ENCODE results near the gene ARHGAP15. TPM values are rescaled to one million over a fixed set of nuclear protein-coding genes. Genes with fewer than 3 reads are reported as not detected.

Gene ARHGAP15
- total RNA-seq, 1 donor from 2014 or later, result 7.0 TPM

DNA sequence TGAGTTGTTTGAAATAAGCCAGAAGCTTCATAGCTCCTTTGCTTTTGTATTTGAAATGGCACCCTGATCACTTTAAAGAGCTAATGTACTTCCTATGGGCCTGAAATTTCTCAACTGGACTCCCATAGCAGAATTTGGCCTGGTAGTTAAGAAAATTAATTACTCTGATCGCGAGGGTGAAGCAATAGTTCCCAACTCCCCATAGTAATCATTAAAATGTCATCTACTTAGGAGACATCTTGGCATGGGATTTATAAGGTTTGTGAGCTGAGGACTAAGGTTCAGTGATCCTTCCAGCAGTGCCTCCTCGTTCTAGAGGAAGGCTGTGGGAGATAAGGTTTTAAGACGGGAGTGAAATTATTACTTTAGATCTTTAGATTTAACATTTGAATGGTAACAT is 581.0 kb downstream of the ARHGAP15 start:
- H3K27ac ChIP-seq (replicated peaks), result no peak overlapping the region

DNA sequence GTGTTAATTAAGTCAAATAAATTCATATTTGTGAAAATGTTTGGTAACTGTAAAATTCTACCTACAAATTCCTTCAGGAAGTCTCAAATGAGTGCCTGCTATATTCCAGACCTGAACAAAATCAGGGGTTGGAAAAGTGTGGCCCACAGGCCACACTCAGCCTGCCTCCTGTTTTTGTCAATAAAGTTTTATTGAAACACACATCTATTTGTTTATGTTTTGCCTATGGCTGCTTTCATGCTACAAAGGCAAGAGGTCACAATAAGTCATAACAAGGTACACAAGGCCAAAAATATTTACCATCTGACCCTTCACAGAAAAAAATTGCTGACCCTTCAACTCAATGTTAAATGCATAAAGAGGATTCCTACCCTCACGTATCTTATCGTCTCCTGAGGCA is 581.7 kb downstream of the ARHGAP15 start:
- TF ChIP-seq, protein P1, sequence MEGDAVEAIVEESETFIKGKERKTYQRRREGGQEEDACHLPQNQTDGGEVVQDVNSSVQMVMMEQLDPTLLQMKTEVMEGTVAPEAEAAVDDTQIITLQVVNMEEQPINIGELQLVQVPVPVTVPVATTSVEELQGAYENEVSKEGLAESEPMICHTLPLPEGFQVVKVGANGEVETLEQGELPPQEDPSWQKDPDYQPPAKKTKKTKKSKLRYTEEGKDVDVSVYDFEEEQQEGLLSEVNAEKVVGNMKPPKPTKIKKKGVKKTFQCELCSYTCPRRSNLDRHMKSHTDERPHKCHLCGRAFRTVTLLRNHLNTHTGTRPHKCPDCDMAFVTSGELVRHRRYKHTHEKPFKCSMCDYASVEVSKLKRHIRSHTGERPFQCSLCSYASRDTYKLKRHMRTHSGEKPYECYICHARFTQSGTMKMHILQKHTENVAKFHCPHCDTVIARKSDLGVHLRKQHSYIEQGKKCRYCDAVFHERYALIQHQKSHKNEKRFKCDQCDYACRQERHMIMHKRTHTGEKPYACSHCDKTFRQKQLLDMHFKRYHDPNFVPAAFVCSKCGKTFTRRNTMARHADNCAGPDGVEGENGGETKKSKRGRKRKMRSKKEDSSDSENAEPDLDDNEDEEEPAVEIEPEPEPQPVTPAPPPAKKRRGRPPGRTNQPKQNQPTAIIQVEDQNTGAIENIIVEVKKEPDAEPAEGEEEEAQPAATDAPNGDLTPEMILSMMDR (IDR thresholded peaks at IDR 0.05; ENCODE audit: borderline replicate concordance), result no peak
- Histone ChIP-seq H3K9me3 (replicated peaks) (peaks cover 8% of the 10 kb centered on the region), H3K27ac (replicated peaks) (no peak overlapping the region), H3K4me3 (no peak overlapping the region), H3K4me1 (no peaks in the 10 kb centered on the region), H3K27me3 (ENCODE audit: low read depth) (no peaks in the 10 kb centered on the region), H3K36me3 (no peaks in the 10 kb centered on the region)
- intact Hi-C loops (cut with micrococcal nuclease), result no loop called here
- no peak for DNase-seq

More for the DNA sequence above, 581.0 kb downstream of the ARHGAP15 start:
- Histone ChIP-seq H3K4me1 (no peaks in the 10 kb centered on the region), H3K4me3 (no peak overlapping the region), H3K27me3 (ENCODE audit: low read depth) (no peaks in the 10 kb centered on the region), H3K36me3 (no peaks in the 10 kb centered on the region), H3K9me3 (replicated peaks) (peaks cover 8% of the 10 kb centered on the region)
- DNase-seq, result no peak
- intact Hi-C loops (cut with micrococcal nuclease), result no loop called here
- TF ChIP-seq, protein P1 (IDR thresholded peaks at IDR 0.05; ENCODE audit: borderline replicate concordance), result no peak

DNA sequence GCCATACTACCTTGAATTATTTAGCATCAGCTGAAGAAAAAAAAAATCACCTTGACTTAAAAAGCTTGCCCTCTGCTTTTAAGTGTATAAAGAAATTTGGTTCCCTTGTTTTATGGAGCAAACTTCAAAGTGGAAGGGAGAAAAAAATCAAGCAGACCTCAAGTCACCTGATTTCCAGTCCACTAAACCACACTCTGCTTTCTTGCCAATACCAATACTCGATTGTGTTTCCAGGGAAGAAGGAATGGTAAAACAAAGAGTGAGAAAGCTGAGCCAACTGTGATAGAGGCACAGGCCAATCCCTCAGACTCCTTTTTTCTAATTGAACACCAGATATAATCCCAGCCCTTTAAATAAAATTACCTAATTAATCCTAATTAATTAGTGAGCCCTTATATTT is 587.3 kb downstream of the ARHGAP15 start:
- intact Hi-C loops (cut with micrococcal nuclease), result no loop called here
- Histone ChIP-seq H3K27ac (replicated peaks) (no peak overlapping the region), H3K4me1 (peaks cover 12% of the 10 kb centered on the region), H3K4me3 (no peak overlapping the region), H3K27me3 (ENCODE audit: low read depth) (no peaks in the 10 kb centered on the region), H3K9me3 (replicated peaks) (peaks cover under 1% of the 10 kb centered on the region), H3K36me3 (no peaks in the 10 kb centered on the region)
- no peak for DNase-seq
- TF ChIP-seq, protein P1 (IDR thresholded peaks at IDR 0.05; ENCODE audit: borderline replicate concordance), result no peak

DNA sequence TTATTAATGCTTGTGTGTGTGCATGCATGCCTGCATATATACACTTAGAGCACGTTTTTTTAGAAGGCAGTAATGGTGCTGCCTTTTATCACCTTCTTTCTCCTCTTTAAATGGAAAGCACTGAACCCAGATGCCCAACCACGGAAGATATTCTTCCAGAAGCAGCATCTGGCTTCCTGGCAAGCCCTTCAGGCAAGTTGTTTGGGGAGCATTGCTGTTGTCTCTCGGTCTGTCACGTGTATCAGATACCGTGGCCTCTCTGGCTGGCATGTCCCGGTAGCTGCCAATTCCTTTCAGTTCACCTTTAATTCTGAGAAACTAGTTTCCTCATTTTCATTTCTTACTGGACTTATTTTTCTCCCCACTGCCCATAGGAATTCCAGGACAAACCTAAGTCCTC is 587.8 kb downstream of the ARHGAP15 start:
- H3K27ac ChIP-seq (replicated peaks), result no peak overlapping the region
- H3K4me1 ChIP-seq, result peaks cover 12% of the 10 kb centered on the region
- TF ChIP-seq, protein P1 (IDR thresholded peaks at IDR 0.05; ENCODE audit: borderline replicate concordance), result no peak
- H3K27me3 ChIP-seq (ENCODE audit: low read depth), result no peaks in the 10 kb centered on the region
- intact Hi-C loops (cut with micrococcal nuclease), result no loop called here
- no peak for DNase-seq
- H3K4me3 ChIP-seq, result peak overlapping the region; percentile 34
- no peaks in the 10 kb centered on the region for H3K9me3 ChIP-seq (replicated peaks)
- no peaks in the 10 kb centered on the region for H3K36me3 ChIP-seq

DNA sequence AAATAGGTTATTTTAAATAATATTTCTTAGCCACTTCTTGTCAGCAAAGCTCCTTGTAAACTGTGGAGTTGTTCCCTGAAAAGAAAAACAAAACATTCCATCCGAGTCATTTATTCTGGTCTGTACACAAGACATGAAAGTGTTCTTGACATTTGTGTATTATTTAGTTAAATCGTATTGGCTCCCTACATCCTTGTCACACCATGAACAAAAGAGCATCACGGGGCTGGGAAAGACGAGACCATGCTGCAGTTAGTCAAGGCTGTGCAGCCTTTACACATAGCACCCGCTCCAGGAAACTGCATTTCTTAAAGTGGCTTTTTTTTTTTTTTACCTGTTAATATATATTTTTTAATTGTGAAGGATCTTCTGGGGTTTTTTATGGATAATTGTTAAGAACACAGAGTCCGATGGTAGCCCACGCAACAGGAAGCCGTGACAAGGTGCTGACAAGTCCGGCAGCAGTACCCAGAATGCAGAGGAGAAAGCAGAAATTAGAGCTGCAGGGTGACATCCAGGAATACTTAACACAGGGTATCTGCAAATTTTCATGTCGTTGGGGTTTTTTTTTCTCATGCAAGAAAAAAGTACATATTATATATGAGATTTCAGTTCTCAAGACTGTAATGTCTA is 588.4 kb downstream of the ARHGAP15 start:
- intact Hi-C loops (cut with micrococcal nuclease), result no loop called here
- Histone ChIP-seq H3K9me3 (replicated peaks) (no peaks in the 10 kb centered on the region), H3K4me3 (peak overlapping the region; percentile 34), H3K4me1 (peaks cover 12% of the 10 kb centered on the region), H3K27ac (replicated peaks) (no peak overlapping the region), H3K27me3 (ENCODE audit: low read depth) (no peaks in the 10 kb centered on the region), H3K36me3 (no peaks in the 10 kb centered on the region)
- TF ChIP-seq, protein P1 (IDR thresholded peaks at IDR 0.05; ENCODE audit: borderline replicate concordance), result no peak
- DNase-seq, result no peak
